H1 (cell line): ENCODE measurements around the gene RPS6KA4. TPM values are rescaled to one million over a fixed set of nuclear protein-coding genes. Genes with fewer than 3 reads are reported as not detected.
A peak's percentile ranks its signal among the peaks of the same experiment; 100 is the strongest.

Experiments
- CTCF ChIA-PET: fragments of 300-600 bp; sonication (Branson Sonifier 250); formaldehyde crosslinking; loops from one replicate; lab custom pipeline; 2021; ENCODE audit not compliant: partially characterized antibody; lab: Charles Lee
- POLR2A ChIA-PET: fragments of 300-600 bp; sonication (Branson Sonifier 250); formaldehyde crosslinking; loops from one replicate; lab custom pipeline; 2021; ENCODE audit warnings: inconsistent platforms; ENCODE audit not compliant: partially characterized antibody; lab: Charles Lee
- DNase-seq, 2 experiments: peaks; one replicate each; pipeline versions ENCODE4 v3.0.0 to v3.0.0-alpha.2; 2010 to 2022; ENCODE audit warnings: low spot score in 2 of 2, low read depth in 1 of 2, mixed read lengths in 1 of 2
- FAIRE-seq: peaks from 2 replicates; lab custom pipeline; 2011; peaks lifted over from hg19 to GRCh38; lab: Jason Lieb, UNC
- H2AFZ ChIP-seq: 2 replicates; pipeline ENCODE4 v1.8.1; 2012; ENCODE audit warnings: low read length, inconsistent platforms
- H2AK5ac ChIP-seq: 2 replicates; pipeline ENCODE4 v1.6.1; 2013; ENCODE audit warnings: low read depth, low read length
- H2BK120ac ChIP-seq: replicated peaks from 2 replicates; pipeline ENCODE3; 2013; ENCODE audit warnings: low read depth, low read length, inconsistent platforms
- H2BK12ac ChIP-seq: 2 replicates; pipeline ENCODE4 v1.6.1; 2013; ENCODE audit warnings: low read depth, low read length
- H2BK15ac ChIP-seq: 2 replicates; pipeline ENCODE4 v1.6.1; 2013; ENCODE audit warnings: low read length
- H2BK20ac ChIP-seq: 2 replicates; pipeline ENCODE4 v1.6.1; 2013; ENCODE audit warnings: low read length
- H2BK5ac ChIP-seq: 2 replicates; pipeline ENCODE4 v1.6.1; 2013; ENCODE audit warnings: low read depth, low read length
- H3K14ac ChIP-seq: 2 replicates; pipeline ENCODE4 v1.6.1; 2013; ENCODE audit warnings: inconsistent platforms; ENCODE audit not compliant: insufficient read length
- H3K18ac ChIP-seq: 2 replicates; pipeline ENCODE4 v1.6.1; 2013; ENCODE audit warnings: low read length; ENCODE audit errors: extremely low read depth
- H3K23ac ChIP-seq: 2 replicates; pipeline ENCODE4 v1.6.1; 2013; ENCODE audit warnings: inconsistent platforms; ENCODE audit not compliant: insufficient read length
- H3K23me2 ChIP-seq: 2 replicates; pipeline ENCODE4 v1.6.1; 2013; ENCODE audit warnings: low read depth, low read length
- H3K27ac ChIP-seq: 2 replicates; pipeline ENCODE4 v1.6.1; 2011; ENCODE audit warnings: low read depth, low read length, inconsistent platforms
- H3K27me3 ChIP-seq, 4 experiments: replicated peaks in 1 of 4; 1 replicate in 1 of 4; 2 replicates in 3 of 4; pipeline versions ENCODE4 v1.6.1 to v1.8.1; 2011 to 2013; ENCODE audit warnings: low read length in 3 of 4, mild to moderate bottlenecking in 3 of 4, inconsistent platforms in 2 of 4, mixed read lengths in 2 of 4, moderate library complexity in 1 of 4; ENCODE audit not compliant: control insufficient read depth in 3 of 4, insufficient read depth in 3 of 4; ENCODE audit errors: extremely low read depth in 1 of 4
- H3K36me3 ChIP-seq, 4 experiments: 2 replicates each; pipeline versions ENCODE4 v1.6.1 to v1.8.1; 2011 to 2013; ENCODE audit warnings: mild to moderate bottlenecking in 4 of 4, low read length in 3 of 4, moderate library complexity in 2 of 4, control low read depth in 1 of 4, inconsistent platforms in 1 of 4; ENCODE audit not compliant: insufficient read depth in 4 of 4, control insufficient read depth in 2 of 4
- H3K4ac ChIP-seq: replicated peaks from 2 replicates; pipeline ENCODE3; 2013; ENCODE audit warnings: low read length, low read depth, mixed read lengths, inconsistent platforms; ENCODE audit not compliant: insufficient read length
- H3K4me1 ChIP-seq, 4 experiments: replicated peaks in 1 of 4; 1 replicate in 1 of 4; 2 replicates in 3 of 4; pipeline versions ENCODE4 v1.6.1 to v1.8.1; 2011 to 2013; ENCODE audit warnings: low read length in 3 of 4, inconsistent platforms in 2 of 4, mixed read lengths in 1 of 4; ENCODE audit not compliant: insufficient read depth in 4 of 4, control insufficient read depth in 3 of 4
- H3K4me2 ChIP-seq, 2 experiments: 2 replicates each; pipeline versions ENCODE4 v1.6.1 to v1.8.1; 2011 to 2013; ENCODE audit warnings: low read depth in 2 of 2, low read length in 2 of 2, control low read depth in 1 of 2, inconsistent platforms in 1 of 2, mild to moderate bottlenecking in 1 of 2; ENCODE audit not compliant: insufficient read depth in 1 of 2
- H3K4me3 ChIP-seq, 4 experiments: fragments of 200-600, 300-600 bp in 1 of 4; sonication (generic), shearing (Covaris generic), sonication (Bioruptor Twin) in 1 of 4; 2 replicates each; pipeline versions ENCODE4 v1.5.1 to v1.8.1; 2011 to 2016; ENCODE audit warnings: low read length in 4 of 4, low read depth in 3 of 4, control low read depth in 2 of 4, inconsistent platforms in 2 of 4, mild to moderate bottlenecking in 2 of 4, mixed read lengths in 1 of 4, moderate library complexity in 1 of 4; ENCODE audit not compliant: insufficient read depth in 2 of 4; ENCODE audit errors: extremely low read depth in 1 of 4
- H3K56ac ChIP-seq: replicated peaks from 2 replicates; pipeline ENCODE3; 2013; ENCODE audit warnings: low read depth, mild to moderate bottlenecking, mixed read lengths, low read length, inconsistent platforms; ENCODE audit not compliant: insufficient read length
- H3K79me1 ChIP-seq: 2 replicates; pipeline ENCODE4 v1.6.1; 2013; ENCODE audit warnings: low read depth, low read length, control low read depth
- H3K79me2 ChIP-seq, 2 experiments: 2 replicates each; pipeline versions ENCODE4 v1.6.1 to v1.8.1; 2012 to 2013; ENCODE audit warnings: low read length in 2 of 2, mild to moderate bottlenecking in 2 of 2, inconsistent platforms in 1 of 2; ENCODE audit not compliant: insufficient read depth in 2 of 2, control insufficient read depth in 1 of 2
- H3K9ac ChIP-seq, 4 experiments: replicated peaks in 1 of 4; 1 replicate in 1 of 4; 2 replicates in 3 of 4; pipeline versions ENCODE4 v1.6.1 to v1.8.1; 2011 to 2013; ENCODE audit warnings: low read depth in 3 of 4, low read length in 3 of 4, control low read depth in 2 of 4, mild to moderate bottlenecking in 2 of 4, moderate library complexity in 2 of 4, inconsistent platforms in 1 of 4; ENCODE audit errors: extremely low read depth in 1 of 4
- H3K9me3 ChIP-seq, 2 experiments: 2 replicates each; pipeline versions ENCODE4 v1.6.1 to v1.8.1; 2012 to 2013; ENCODE audit warnings: mild to moderate bottlenecking in 2 of 2, moderate library complexity in 2 of 2, control low read depth in 1 of 2, inconsistent platforms in 1 of 2, low read depth in 1 of 2, low read length in 1 of 2, mixed read lengths in 1 of 2; ENCODE audit not compliant: insufficient read depth in 2 of 2
- H4K20me1 ChIP-seq, 2 experiments: replicated peaks in 1 of 2; 2 replicates each; pipeline versions ENCODE3 to v1.8.1; 2011 to 2013; ENCODE audit warnings: inconsistent platforms in 2 of 2, low read length in 2 of 2, mild to moderate bottlenecking in 1 of 2; ENCODE audit not compliant: insufficient read depth in 2 of 2, control insufficient read depth in 1 of 2
- H4K5ac ChIP-seq: 2 replicates; pipeline ENCODE4 v1.6.1; 2013; ENCODE audit warnings: low read length, low read depth, mixed read lengths, inconsistent platforms; ENCODE audit not compliant: insufficient read length
- H4K8ac ChIP-seq: 2 replicates; pipeline ENCODE4 v1.8.0; 2013; ENCODE audit warnings: mild to moderate bottlenecking, moderate library complexity, low read length, inconsistent platforms; ENCODE audit not compliant: insufficient read depth; ENCODE audit errors: extremely low read depth
- H4K91ac ChIP-seq: replicated peaks from 2 replicates; pipeline ENCODE3; 2013; ENCODE audit warnings: low read length, mixed read lengths, inconsistent platforms; ENCODE audit not compliant: insufficient read length
- BACH1 ChIP-seq: IDR thresholded peaks from 2 replicates; pipeline ENCODE4 v1.6.1; 2012; ENCODE audit warnings: low read length, improper control_type of control experiment
- CEBPB ChIP-seq: IDR thresholded peaks from 2 replicates; pipeline ENCODE4 v1.6.1; 2012; ENCODE audit warnings: low read depth, low read length
- CREB1 ChIP-seq: IDR thresholded peaks from 2 replicates; pipeline ENCODE4 v1.6.1; 2012; ENCODE audit warnings: inconsistent platforms
- EZH2 ChIP-seq: fragments of 200-600 bp; sonication (generic); IDR thresholded peaks from 2 replicates; pipeline ENCODE4 v1.7.1; 2012; ENCODE audit warnings: low read depth, mild to moderate bottlenecking, moderate library complexity, low read length, inconsistent platforms; ENCODE audit not compliant: severe bottlenecking
- GABPA ChIP-seq: IDR thresholded peaks from 2 replicates; pipeline ENCODE4 v1.6.1; 2011; ENCODE audit warnings: mild to moderate bottlenecking, low read length, moderate library complexity, borderline replicate concordance; ENCODE audit not compliant: insufficient read depth
- HDAC2 ChIP-seq, 2 experiments: fragments of 300-600 bp in 1 of 2; sonication (generic) in 1 of 2; IDR thresholded peaks; 2 replicates each; pipeline ENCODE4 v1.6.1; 2011 to 2012; ENCODE audit warnings: low read depth in 2 of 2, low read length in 2 of 2, mild to moderate bottlenecking in 2 of 2, moderate library complexity in 2 of 2, borderline replicate concordance in 1 of 2, inconsistent platforms in 1 of 2
- RBBP5 ChIP-seq: IDR thresholded peaks from 2 replicates; pipeline ENCODE4 v1.7.1; 2012; ENCODE audit warnings: low read depth, mild to moderate bottlenecking, inconsistent platforms, low read length, moderate library complexity, borderline replicate concordance
- SIRT6 ChIP-seq: IDR thresholded peaks from one replicate; pipeline ENCODE4 v1.7.1; 2012; ENCODE audit warnings: low read length, inconsistent platforms
- SP1 ChIP-seq: IDR thresholded peaks from 2 replicates; pipeline ENCODE4 v1.6.1; 2011; ENCODE audit warnings: low read depth, low read length
- TAF1 ChIP-seq: IDR thresholded peaks from 2 replicates; pipeline ENCODE4 v1.6.1; 2011; ENCODE audit warnings: mild to moderate bottlenecking, low read depth, low read length
- TAF7 ChIP-seq: optimal IDR thresholded peaks from 2 replicates; pipeline ENCODE3; 2011; ENCODE audit warnings: low read depth, mild to moderate bottlenecking, inconsistent platforms, low read length, moderate library complexity, borderline replicate concordance
- ZNF274 ChIP-seq: IDR thresholded peaks from 2 replicates; pipeline ENCODE4 v1.7.0; 2012; ENCODE audit warnings: low read length, borderline replicate concordance; ENCODE audit errors: extremely low read depth
- WGBS, 2 experiments: shearing (Covaris generic) in 1 of 2; methylation state at CpG; one replicate each; pipeline versions ENCODE4 v1.1.6 to v1.1.7; 2013 to 2015; ENCODE audit warnings: low lambda C conversion rate in 2 of 2, mixed read lengths in 2 of 2, inconsistent platforms in 1 of 2, low coverage in 1 of 2, missing lambda C conversion rate in 1 of 2; ENCODE audit not compliant: insufficient replicate concordance in 2 of 2, insufficient coverage in 1 of 2, insufficient read length in 1 of 2; ENCODE audit errors: extremely low coverage in 1 of 2, missing lambda C conversion rate in 1 of 2; 5-methylcytosine and 5-hydroxymethylcytosine counted together
- polyA plus RNA-seq, 7 experiments: library from polyadenylated mRNA; depleted of rRNA in 3 of 7; stranded (reverse) in 5 of 7; unstranded in 2 of 7; fragments of >200 nt in 5 of 7; fragments of 200-250 nt in 2 of 7; gene quantifications; 1 replicate in 5 of 7; 2 replicates in 1 of 7; 4 replicates in 1 of 7; pipeline versions ENCODE4 v1.2.1 to v1.2.3, GENCODE V29; 2011 to 2013; ENCODE audit warnings: missing spikeins in 2 of 7, mixed read lengths in 2 of 7
- total RNA-seq: library from RNA; stranded (reverse); fragmentation: NEBNext Ultra II Directional; extraction: Animal tissue kit (Norgen Biotek cat#: 25700); gene quantifications from 2 replicates; pipeline ENCODE4 v1.2.1, GENCODE V29; 2021

RPS6KA4 gene
- total and polyA plus RNA-seq, 2 of the 8 experiments (the other 6 are each of a cell fraction or from before 2014, with no cell fraction given), result 8.2 to 12.6 TPM

GRCh38 chr11:64317325-64317960, 41.5 kb upstream of the RPS6KA4 start, which contains the start of gene TRMT112:
TSS of gene TRMT112 (minus strand) at chr11:64317559. CDS start at chr11:64317526, 33 bp downstream.
- DNase-seq (peak; percentile 89 to 97), FAIRE-seq (peak; percentile 87)
- Histone ChIP-seq H2BK20ac (no peak within 1 kb of the TSS), H4K5ac (peak within 1 kb of the TSS; percentile 99), H4K8ac (peak within 1 kb of the TSS; percentile 97), H3K36me3 (peaks cover 2 to 26% (median 15%) of the 10 kb centered on the region in 4 experiments; a peak in 7 of 8 replicates), H3K27me3 (no peaks in the 10 kb centered on the region), H3K9ac (peak within 1 kb of the TSS; percentile 70 to 85 (median 79)), H3K18ac (peak within 1 kb of the TSS; percentile 71), H3K79me1 (peaks cover 7% of the 10 kb centered on the region; the same call in 1 of the 2 replicates), H3K4me3 (peak within 1 kb of the TSS; percentile 73 to 80 (median 77)), H3K23ac (no peak within 1 kb of the TSS), H3K79me2 (peaks cover 0 to 18% of the 10 kb centered on the region in 2 experiments; a peak in 1 of 4 replicates), H2AK5ac (0 out of 2 replicates have a peak within 1 kb of the TSS, but pooled peaks have one; percentile 71), H2BK15ac (no peak within 1 kb of the TSS), H2BK12ac (0 out of 2 replicates have a peak within 1 kb of the TSS, but pooled peaks have one; percentile 27), H3K14ac (no peak within 1 kb of the TSS), H3K56ac (peak within 1 kb of the TSS; percentile 91), H3K9me3 (no peaks in the 10 kb centered on the region), H3K4me1 (peaks cover 0 to 8% (median 3%) of the 10 kb centered on the region in 4 experiments; a peak in 6 of 7 replicates), H2BK5ac (peak within 1 kb of the TSS; percentile 84), H4K20me1 (peaks cover 0 to 3% of the 10 kb centered on the region in 2 experiments), H3K23me2 (peaks cover 5% of the 10 kb centered on the region; the same call in 1 of the 2 replicates), H2AFZ (0 out of 2 replicates have a peak within 1 kb of the TSS, but pooled peaks have one; percentile 40), H3K4ac (peak within 1 kb of the TSS; percentile 97), H3K27ac (peak within 1 kb of the TSS; percentile 91), H4K91ac (peak within 1 kb of the TSS; percentile 96), H2BK120ac (peak within 1 kb of the TSS; percentile 94), H3K4me2 (peak within 1 kb of the TSS; percentile 60 to 75)
- WGBS, 2 experiments, result 1% methylated on average over 37 of the region's 43 CpGs; no CpG with 5 or more reads in 1 of the 2 experiments
- CTCF ChIA-PET, result interaction anchor here (0.7 to 20.8 kb wide), 16 partner anchors 11 to 372 kb away, joined by 3 to 614 read pairs (median 4); partner anchors contain the start of genes BAD, CATSPERZ, CCDC88B and NUDT22
- POLR2A ChIA-PET, result interaction anchor here (0.6 to 6.6 kb wide), 28 partner anchors 9 to 249 kb away, joined by 3 to 61 read pairs (median 6); partner anchors contain the start of genes CCDC88B, ESRRA, FERMT3 and NUDT22
- TF ChIP-seq BACH1 (peak; percentile 79), SIRT6 (no peak), HDAC2 (IDR thresholded peaks at IDR 0.05; ENCODE audit: borderline replicate concordance in 1 of 2, low read depth in 2 of 2, low read length in 2 of 2) (peak in 1 of 2 experiments; percentile 35; a peak in 1 of 4 replicates), TAF7 (peak; percentile 1), ZNF274 (no peak), RBBP5 (no peak), CEBPB (no peak), CREB1 (peak; percentile 78), SP1 (no peak; the same call in 1 of the 2 replicates), TAF1 (peak; percentile 67; the same call in 1 of the 2 replicates), GABPA (peak; percentile 95), EZH2 (no peak)
